A549 (cell line): ENCODE measurements around the gene KRTAP5-7.

Source experiments
- CHD2 ChIP-seq: fragments of 150-350 bp; IDR thresholded peaks from 2 replicates; pipeline ENCODE4 v1.6.1; 2014; ENCODE audit warnings: low read length; ENCODE audit not compliant: partially characterized antibody
- HDAC2 ChIP-seq: fragments of 200-600 bp; sonication (generic); IDR thresholded peaks from 2 replicates; pipeline ENCODE4 v1.6.1; 2016
- MAFK ChIP-seq: fragments of 450-650 bp; IDR thresholded peaks from 2 replicates; pipeline ENCODE4 v1.6.1; 2014; ENCODE audit not compliant: partially characterized antibody
- POLR2A ChIP-seq: IDR thresholded peaks from 2 replicates; pipeline ENCODE4 v1.6.1; 2012; ENCODE audit warnings: mild to moderate bottlenecking, low read length
- RARB ChIP-seq: fragments of 250-450 bp; sonication (Bioruptor Pico); IDR thresholded peaks from 2 replicates; pipeline ENCODE4 v1.8.0; 2021; ENCODE audit warnings: mild to moderate bottlenecking, moderate library complexity
- TP53 ChIP-seq: fragments of 250-450 bp; sonication (Bioruptor Pico); IDR thresholded peaks from 2 replicates; pipeline ENCODE4 v1.5.0; 2021; ENCODE audit warnings: mild to moderate bottlenecking, moderate library complexity
- ZSCAN20 ChIP-seq: fragments of 250-450 bp; sonication (Bioruptor Pico); IDR thresholded peaks from 2 replicates; pipeline ENCODE4 v1.8.0; 2022; ENCODE audit warnings: mild to moderate bottlenecking, moderate library complexity
- TF ChIP-seq, protein P1 (sequence below): fragments of >200 bp; sonication (Bioruptor Twin); formaldehyde crosslinking; IDR thresholded peaks from 3 replicates; pipeline ENCODE4 v1.5.1; 2016
- TF ChIP-seq, protein P2 (sequence below): fragments of 200-600 bp; sonication (generic); IDR thresholded peaks from 2 replicates; pipeline ENCODE4 v1.6.1; 2016; ENCODE audit warnings: antibody characterized with exemption, mild to moderate bottlenecking, moderate library complexity

GRCh38 chr11:71484248-71485062, 42.6 kb upstream of the KRTAP5-7 start:
- TF ChIP-seq, protein P1, sequence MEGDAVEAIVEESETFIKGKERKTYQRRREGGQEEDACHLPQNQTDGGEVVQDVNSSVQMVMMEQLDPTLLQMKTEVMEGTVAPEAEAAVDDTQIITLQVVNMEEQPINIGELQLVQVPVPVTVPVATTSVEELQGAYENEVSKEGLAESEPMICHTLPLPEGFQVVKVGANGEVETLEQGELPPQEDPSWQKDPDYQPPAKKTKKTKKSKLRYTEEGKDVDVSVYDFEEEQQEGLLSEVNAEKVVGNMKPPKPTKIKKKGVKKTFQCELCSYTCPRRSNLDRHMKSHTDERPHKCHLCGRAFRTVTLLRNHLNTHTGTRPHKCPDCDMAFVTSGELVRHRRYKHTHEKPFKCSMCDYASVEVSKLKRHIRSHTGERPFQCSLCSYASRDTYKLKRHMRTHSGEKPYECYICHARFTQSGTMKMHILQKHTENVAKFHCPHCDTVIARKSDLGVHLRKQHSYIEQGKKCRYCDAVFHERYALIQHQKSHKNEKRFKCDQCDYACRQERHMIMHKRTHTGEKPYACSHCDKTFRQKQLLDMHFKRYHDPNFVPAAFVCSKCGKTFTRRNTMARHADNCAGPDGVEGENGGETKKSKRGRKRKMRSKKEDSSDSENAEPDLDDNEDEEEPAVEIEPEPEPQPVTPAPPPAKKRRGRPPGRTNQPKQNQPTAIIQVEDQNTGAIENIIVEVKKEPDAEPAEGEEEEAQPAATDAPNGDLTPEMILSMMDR, result no peak
- no peak for TF ChIP-seq MAFK
- TF ChIP-seq, protein P2, sequence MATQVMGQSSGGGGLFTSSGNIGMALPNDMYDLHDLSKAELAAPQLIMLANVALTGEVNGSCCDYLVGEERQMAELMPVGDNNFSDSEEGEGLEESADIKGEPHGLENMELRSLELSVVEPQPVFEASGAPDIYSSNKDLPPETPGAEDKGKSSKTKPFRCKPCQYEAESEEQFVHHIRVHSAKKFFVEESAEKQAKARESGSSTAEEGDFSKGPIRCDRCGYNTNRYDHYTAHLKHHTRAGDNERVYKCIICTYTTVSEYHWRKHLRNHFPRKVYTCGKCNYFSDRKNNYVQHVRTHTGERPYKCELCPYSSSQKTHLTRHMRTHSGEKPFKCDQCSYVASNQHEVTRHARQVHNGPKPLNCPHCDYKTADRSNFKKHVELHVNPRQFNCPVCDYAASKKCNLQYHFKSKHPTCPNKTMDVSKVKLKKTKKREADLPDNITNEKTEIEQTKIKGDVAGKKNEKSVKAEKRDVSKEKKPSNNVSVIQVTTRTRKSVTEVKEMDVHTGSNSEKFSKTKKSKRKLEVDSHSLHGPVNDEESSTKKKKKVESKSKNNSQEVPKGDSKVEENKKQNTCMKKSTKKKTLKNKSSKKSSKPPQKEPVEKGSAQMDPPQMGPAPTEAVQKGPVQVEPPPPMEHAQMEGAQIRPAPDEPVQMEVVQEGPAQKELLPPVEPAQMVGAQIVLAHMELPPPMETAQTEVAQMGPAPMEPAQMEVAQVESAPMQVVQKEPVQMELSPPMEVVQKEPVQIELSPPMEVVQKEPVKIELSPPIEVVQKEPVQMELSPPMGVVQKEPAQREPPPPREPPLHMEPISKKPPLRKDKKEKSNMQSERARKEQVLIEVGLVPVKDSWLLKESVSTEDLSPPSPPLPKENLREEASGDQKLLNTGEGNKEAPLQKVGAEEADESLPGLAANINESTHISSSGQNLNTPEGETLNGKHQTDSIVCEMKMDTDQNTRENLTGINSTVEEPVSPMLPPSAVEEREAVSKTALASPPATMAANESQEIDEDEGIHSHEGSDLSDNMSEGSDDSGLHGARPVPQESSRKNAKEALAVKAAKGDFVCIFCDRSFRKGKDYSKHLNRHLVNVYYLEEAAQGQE, result no peak
- TF ChIP-seq HDAC2, result no peak
- TF ChIP-seq POLR2A, result no peak
- TF ChIP-seq TP53 (CRISPR knock-in tag), result no peak
- no peak for TF ChIP-seq RARB (CRISPR knock-in tag)
- no peak for TF ChIP-seq ZSCAN20 (CRISPR knock-in tag)
- TF ChIP-seq CHD2, result no peak
